Coronary artery (tissue), 2 donors: ENCODE data around the gene NUDT1.

Source experiments
- DNase-seq: peaks from one replicate; pipeline ENCODE4 v3.0.0-alpha.2; 2017; ENCODE audit warnings: low spot score
- H3K27ac ChIP-seq, 2 donors: fragments of 200-600 bp; sonication (generic); one replicate each; pipeline ENCODE4 v1.5.1; 2016 to 2019
- H3K4me3 ChIP-seq: fragments of 200-600 bp; sonication (generic); 2 replicates; pipeline ENCODE4 v1.5.1; 2016; ENCODE audit warnings: mild to moderate bottlenecking, moderate library complexity
- CTCF ChIP-seq: fragments of 200-600 bp; sonication (generic); IDR thresholded peaks from one replicate; pipeline ENCODE4 v1.5.1; 2019; ENCODE audit warnings: antibody characterized with exemption

Gene NUDT1

DNA sequence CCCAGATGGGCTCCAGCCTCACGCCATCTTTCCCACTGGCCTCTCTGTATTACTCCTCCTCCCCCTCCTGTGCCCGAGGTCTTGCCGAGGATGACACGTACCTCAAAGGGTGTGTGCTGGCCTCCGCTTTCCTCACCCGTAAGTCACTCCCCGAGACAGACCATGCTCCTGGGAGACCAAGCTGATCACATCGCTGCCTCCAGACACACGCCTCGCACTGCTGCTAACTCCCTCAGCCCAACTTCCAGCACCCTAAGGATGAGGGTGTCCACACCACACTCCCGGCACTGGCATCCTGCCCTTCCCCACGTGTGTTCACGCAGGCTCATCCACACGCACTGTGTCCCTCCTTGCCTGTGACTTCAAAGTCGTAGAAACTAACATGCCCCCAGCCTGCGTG lies 33.3 kb upstream of the NUDT1 start:
- Histone ChIP-seq H3K27ac (no peak overlapping the region), H3K4me3 (no peak overlapping the region)
- TF ChIP-seq CTCF = no peak
- DNase-seq = no peak

DNA sequence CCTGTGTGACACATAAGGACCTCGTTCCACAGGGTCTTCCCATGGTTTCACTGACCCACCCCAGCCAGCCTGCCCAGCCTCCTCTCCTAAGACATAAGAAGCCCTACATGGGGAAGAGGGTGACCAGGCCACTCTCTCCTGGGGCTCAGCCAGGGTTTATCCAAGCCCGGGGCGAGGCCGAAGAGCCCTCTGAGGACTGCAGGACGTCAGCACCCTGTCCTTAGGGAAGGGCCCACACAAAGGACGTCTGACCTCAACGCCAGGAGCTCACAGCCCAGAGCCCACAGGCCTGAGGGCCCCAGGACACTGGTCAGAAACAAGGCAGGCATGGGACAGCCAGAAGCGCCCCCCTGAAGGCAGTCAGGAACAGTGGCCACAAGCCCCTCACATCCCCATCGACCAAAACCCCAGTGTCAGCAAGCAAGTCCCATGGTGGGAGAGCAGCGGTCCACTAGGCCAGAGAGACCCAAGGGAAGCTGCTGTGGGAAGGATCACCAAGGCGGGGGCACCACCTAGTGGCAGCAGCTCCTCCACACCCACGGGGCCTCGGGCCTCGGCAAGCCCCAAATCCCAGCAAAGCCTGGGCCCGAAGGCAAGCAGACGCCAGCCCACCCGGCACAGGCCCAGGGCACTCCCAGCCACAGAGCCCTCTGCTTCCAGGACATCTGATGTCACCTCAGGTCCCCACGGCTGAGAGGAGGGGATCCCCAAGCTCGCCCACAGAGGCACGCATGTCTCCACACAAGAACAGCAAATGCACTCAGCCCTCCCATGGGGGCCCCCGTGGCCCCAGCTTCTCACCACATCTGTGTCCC lies 32.7 kb upstream of the NUDT1 start:
- no peak for DNase-seq
- Histone ChIP-seq H3K4me3 (no peak overlapping the region), H3K27ac (no peak overlapping the region)
- TF ChIP-seq CTCF = peak; percentile 34

GRCh38 chr7:2209961-2210323 lies 32.1 kb upstream of the NUDT1 start:
- DNase-seq = no peak
- Histone ChIP-seq H3K4me3 (no peak overlapping the region), H3K27ac (no peak overlapping the region)
- no peak for TF ChIP-seq CTCF

DNA sequence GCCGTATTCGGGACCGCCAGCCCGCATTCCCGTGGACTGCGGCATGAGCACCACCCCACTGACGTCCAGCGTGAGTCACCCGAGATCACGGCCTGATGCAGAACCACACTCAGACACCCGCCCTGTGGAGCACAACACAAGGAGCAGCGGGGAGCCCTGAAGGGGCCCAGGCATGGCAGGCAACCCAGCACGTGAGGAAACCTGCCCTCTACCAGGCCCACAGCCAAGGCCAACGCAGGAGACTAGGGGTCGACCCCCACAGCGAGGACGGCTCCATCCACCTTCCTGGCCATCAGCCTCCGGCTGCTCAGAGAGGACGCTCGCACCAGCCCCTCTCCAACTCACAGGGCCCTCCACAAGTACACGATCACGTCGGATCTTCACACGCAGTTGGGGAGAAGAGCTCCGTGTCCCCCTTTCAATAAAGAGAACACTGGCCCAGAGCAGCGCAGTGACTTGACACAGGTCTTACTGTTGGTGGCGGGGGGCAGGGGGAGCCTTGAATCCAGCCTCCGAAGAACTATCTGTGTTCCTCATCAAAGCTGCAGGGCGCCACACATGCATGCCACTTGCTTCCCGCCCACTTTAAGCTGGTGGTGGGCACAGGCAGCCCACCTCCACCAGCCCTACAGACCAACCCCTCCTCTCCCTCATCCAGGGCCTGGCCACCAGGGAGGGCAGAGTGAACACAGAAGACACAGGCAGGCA lies 31.3 kb upstream of the NUDT1 start:
- DNase-seq = no peak
- no peak overlapping the region for H3K27ac ChIP-seq
- no peak overlapping the region for H3K4me3 ChIP-seq
- no peak for TF ChIP-seq CTCF

- Histone ChIP-seq H3K4me3 (no peak overlapping the region), H3K27ac (no peak overlapping the region)
- DNase-seq = no peak
- TF ChIP-seq CTCF = no peak
Measured at GRCh38 chr7:2211259-2211880, 30.7 kb upstream of the NUDT1 start.

GRCh38 chr7:2211926-2212325 lies 30.1 kb upstream of the NUDT1 start:
- no peak overlapping the region for H3K4me3 ChIP-seq
- H3K27ac ChIP-seq = no peak overlapping the region
- no peak for TF ChIP-seq CTCF
- no peak for DNase-seq

GRCh38 chr7:2212906-2213305 lies 29.1 kb upstream of the NUDT1 start:
- DNase-seq = no peak
- TF ChIP-seq CTCF = no peak
- no peak overlapping the region for H3K4me3 ChIP-seq
- no peak overlapping the region for H3K27ac ChIP-seq
